ENCODE data around the gene UNK. TPM values are rescaled to one million over a fixed set of nuclear protein-coding genes. Genes with fewer than 3 reads are reported as not detected.

Gene UNK
- total and polyA plus RNA-seq, 9 of the 15 experiments (the other 6 are each of a cell fraction or from before 2014, with no cell fraction given), result 12.8 to 38.6 (median 24.8) TPM

DNA sequence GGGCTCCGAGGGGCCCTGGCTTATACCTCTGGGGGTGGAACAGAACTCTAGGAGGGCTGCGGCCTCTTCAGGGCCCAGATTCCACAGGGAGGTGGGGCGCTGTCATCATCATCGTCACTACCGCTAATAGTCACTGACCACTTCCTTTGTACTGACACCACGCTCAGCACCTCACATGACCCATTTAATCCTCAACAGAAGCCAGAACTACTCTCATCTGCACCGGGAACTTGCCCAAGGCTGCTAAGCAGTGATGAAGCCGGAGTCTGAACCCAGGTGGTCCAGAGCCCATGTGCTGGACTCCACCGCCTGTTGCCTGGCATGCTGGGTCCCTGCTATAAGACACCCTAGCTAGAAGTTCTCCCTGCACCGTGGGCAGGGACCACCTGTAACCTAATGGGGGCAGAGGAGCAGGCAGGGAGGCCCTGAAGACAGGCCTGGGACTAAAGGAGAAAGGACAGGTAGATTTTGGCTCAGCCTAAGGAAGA lies 47.6 kb downstream of the UNK start (continued):
- TF ChIP-seq, protein P1, sequence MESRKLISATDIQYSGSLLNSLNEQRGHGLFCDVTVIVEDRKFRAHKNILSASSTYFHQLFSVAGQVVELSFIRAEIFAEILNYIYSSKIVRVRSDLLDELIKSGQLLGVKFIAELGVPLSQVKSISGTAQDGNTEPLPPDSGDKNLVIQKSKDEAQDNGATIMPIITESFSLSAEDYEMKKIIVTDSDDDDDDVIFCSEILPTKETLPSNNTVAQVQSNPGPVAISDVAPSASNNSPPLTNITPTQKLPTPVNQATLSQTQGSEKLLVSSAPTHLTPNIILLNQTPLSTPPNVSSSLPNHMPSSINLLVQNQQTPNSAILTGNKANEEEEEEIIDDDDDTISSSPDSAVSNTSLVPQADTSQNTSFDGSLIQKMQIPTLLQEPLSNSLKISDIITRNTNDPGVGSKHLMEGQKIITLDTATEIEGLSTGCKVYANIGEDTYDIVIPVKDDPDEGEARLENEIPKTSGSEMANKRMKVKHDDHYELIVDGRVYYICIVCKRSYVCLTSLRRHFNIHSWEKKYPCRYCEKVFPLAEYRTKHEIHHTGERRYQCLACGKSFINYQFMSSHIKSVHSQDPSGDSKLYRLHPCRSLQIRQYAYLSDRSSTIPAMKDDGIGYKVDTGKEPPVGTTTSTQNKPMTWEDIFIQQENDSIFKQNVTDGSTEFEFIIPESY (CRISPR knock-in tag; IDR thresholded peaks at IDR 0.05), result peak; percentile 59; the same call in 1 of the 2 replicates
- TF ChIP-seq, protein P2, sequence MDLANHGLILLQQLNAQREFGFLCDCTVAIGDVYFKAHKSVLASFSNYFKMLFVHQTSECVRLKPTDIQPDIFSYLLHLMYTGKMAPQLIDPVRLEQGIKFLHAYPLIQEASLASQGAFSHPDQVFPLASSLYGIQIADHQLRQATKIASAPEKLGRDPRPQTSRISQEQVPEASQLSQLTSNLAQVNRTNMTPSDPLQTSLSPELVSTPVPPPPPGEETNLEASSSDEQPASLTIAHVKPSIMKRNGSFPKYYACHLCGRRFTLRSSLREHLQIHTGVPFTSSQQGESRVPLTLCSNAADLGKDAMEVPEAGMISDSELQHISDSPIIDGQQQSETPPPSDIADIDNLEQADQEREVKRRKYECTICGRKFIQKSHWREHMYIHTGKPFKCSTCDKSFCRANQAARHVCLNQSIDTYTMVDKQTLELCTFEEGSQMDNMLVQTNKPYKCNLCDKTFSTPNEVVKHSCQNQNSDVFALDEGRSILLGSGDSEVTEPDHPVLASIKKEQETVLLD (IDR thresholded peaks at IDR 0.05), result no peak
- TF ChIP-seq GABPA (tag; conservative IDR thresholded peaks at IDR 0.05; ENCODE audit: low read depth) (peak; percentile 29; the same call in 1 of the 2 replicates), ZNF347 (CRISPR knock-in tag; IDR thresholded peaks at IDR 0.05; ENCODE audit: low read depth) (no peak), TARDBP (IDR thresholded peaks at IDR 0.05) (no peak), CBX2 (IDR thresholded peaks at IDR 0.05; ENCODE audit: insufficient read depth, low read length, poor library complexity, severe bottlenecking) (no peak), ZNF655 (CRISPR knock-in tag; IDR thresholded peaks at IDR 0.05) (no peak)
